Measurements from ENCODE around the gene STK35. TPM values are rescaled to one million over a fixed set of nuclear protein-coding genes. Genes with fewer than 3 reads are reported as not detected.

Gene STK35
- total and polyA plus RNA-seq, 2 experiments from 2014 or later = 14.2 to 59.7 TPM

GRCh38 chr20:2149507-2149906, 47.9 kb downstream of the STK35 start:
- peak; percentile 51 for DNase-seq (ENCODE audit: low spot score)

More at GRCh38 chr20:2149507-2149906, 47.9 kb downstream of the STK35 start:
- no peaks in the 10 kb centered on the region for H3K27me3 ChIP-seq (ENCODE audit: insufficient read depth)
- Mint-ChIP-seq H3K27me3 (ENCODE audit: insufficient read depth, low read depth, poor library complexity) (peaks cover 6% of the 10 kb centered on the region), H3K9me3 (no peaks in the 10 kb centered on the region), H3K27ac (no peak overlapping the region), H3K4me3 (no peak overlapping the region), H3K36me3 (ENCODE audit: low read depth) (peaks cover 3% of the 10 kb centered on the region; the same call in 2 of the 3 replicates), H3K4me1 (peaks cover 42% of the 10 kb centered on the region)
- H3K4me3 ChIP-seq = no peak overlapping the region
- peaks cover 5% of the 10 kb centered on the region; the same call in 1 of the 2 replicates for H3K4me1 ChIP-seq (ENCODE audit: insufficient read depth)
- no peaks in the 10 kb centered on the region for H3K9me2 ChIP-seq (ENCODE audit: insufficient read depth)
- H3K4me2 ChIP-seq = no peak overlapping the region
- H3K27ac ChIP-seq (ENCODE audit: low read depth) = no peak overlapping the region
- TF ChIP-seq ZNF462 (CRISPR knock-in tag; IDR thresholded peaks at IDR 0.05) (no peak), NANOG (IDR thresholded peaks at IDR 0.05; ENCODE audit: borderline replicate concordance) (no peak), EZH2 (IDR thresholded peaks at IDR 0.05; ENCODE audit: low read depth, unreplicated experiment) (no peak), ZNF114 (CRISPR knock-in tag; IDR thresholded peaks at IDR 0.05) (no peak), JUNB (IDR thresholded peaks at IDR 0.05; ENCODE audit: unreplicated experiment) (no peak), ZNF331 (CRISPR knock-in tag; IDR thresholded peaks at IDR 0.05; ENCODE audit: low read depth) (no peak), REST (IDR thresholded peaks at IDR 0.05; ENCODE audit: unreplicated experiment) (no peak), CREB1 (CRISPR knock-in tag; IDR thresholded peaks at IDR 0.05; ENCODE audit: low read depth) (no peak)
- TF ChIP-seq, protein P1, sequence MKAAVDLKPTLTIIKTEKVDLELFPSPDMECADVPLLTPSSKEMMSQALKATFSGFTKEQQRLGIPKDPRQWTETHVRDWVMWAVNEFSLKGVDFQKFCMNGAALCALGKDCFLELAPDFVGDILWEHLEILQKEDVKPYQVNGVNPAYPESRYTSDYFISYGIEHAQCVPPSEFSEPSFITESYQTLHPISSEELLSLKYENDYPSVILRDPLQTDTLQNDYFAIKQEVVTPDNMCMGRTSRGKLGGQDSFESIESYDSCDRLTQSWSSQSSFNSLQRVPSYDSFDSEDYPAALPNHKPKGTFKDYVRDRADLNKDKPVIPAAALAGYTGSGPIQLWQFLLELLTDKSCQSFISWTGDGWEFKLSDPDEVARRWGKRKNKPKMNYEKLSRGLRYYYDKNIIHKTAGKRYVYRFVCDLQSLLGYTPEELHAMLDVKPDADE (IDR thresholded peaks at IDR 0.05) = no peak
- H4K20me1 ChIP-seq (replicated peaks; ENCODE audit: insufficient read depth) = 0 out of 2 replicates have a peak, but pooled peaks cover 5% of the 10 kb centered on the region
- ATAC-seq = peak; percentile 57
- H3K36me3 ChIP-seq (ENCODE audit: insufficient read depth) = no peaks in the 10 kb centered on the region
- H3F3A ChIP-seq (replicated peaks; ENCODE audit: low read depth) = no peaks in the 10 kb centered on the region
- H3K79me2 ChIP-seq (replicated peaks; ENCODE audit: insufficient read depth) = no peaks in the 10 kb centered on the region
- H2AFZ ChIP-seq = no peak overlapping the region
